CD4-positive, alpha-beta T cell treated with Interleukin-21 for 1 hour (primary cell): Measurements from ENCODE around the gene GRAMD1B.
A peak's percentile ranks its signal among the peaks of the same experiment; 100 is the strongest.

Experiments used
- DNase-seq: peaks from one replicate; pipeline ENCODE4 v3.0.0-alpha.2; 2020

The GRAMD1B gene

DNA sequence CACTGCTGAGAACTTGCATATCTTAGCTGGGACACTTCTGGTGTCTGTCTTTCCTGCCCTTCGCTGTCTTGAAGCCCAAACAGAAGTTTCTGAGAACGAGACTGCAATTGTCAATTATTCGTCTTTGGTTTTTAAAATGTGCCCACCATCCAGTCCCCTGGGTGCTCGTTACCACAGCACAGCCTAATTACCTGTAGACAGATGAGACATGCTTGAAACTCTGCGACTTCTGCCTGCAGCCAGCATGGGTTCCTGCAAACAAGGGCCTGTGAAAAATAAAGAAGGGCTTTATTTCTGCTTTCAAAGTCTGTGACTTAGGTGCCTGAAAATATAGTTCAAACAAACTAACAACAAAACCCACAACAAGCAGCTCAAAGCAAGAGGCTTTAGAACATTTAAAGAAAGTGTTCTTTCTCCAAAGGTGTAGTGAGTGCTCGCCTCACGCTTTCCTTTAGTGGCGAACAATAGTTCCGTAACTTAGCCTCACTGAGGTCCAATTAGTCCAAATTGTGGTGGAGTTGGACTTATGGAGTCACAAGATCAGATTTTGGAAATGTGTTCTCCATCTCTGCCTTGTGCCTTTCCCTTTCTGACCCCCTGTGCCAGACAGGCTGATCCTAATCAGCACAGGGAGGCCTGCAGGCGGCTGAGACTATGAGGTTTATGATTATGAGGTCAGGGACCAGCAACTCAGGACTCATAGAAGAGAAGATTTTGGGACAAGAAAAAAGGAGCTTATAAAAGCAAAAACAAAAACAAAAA is 20.4 kb upstream of the GRAMD1B start:
- DNase-seq, result no peak

- no peak for DNase-seq
These were observed 19.9 kb upstream of the GRAMD1B start for GRCh38 chr11:123410218-123410549.

GRCh38 chr11:123413636-123414035 is 16.4 kb upstream of the GRAMD1B start:
- no peak for DNase-seq

DNA sequence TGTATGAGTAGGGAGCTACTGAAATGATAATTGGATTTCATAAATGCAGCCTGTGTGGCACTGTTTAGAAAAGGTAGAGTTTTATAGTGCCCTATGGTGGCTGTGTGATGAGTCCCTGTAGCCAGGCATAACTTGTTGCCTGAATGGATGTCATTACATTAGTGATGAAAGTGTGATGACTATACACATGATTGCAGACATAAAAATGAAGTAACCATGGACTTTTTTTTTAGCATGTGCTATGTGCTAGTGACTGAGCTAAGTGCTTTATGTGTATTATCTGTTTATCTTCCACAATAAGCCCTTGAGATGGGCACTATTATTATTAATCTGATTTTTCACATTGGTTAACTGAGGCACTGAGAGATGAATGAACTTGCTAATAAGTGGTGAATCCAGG is 13.5 kb upstream of the GRAMD1B start:
- DNase-seq, result no peak

GRCh38 chr11:123418351-123419114 is 11.5 kb upstream of the GRAMD1B start:
- DNase-seq, result no peak

GRCh38 chr11:123419731-123420452 is 10.2 kb upstream of the GRAMD1B start:
- no peak for DNase-seq

DNA sequence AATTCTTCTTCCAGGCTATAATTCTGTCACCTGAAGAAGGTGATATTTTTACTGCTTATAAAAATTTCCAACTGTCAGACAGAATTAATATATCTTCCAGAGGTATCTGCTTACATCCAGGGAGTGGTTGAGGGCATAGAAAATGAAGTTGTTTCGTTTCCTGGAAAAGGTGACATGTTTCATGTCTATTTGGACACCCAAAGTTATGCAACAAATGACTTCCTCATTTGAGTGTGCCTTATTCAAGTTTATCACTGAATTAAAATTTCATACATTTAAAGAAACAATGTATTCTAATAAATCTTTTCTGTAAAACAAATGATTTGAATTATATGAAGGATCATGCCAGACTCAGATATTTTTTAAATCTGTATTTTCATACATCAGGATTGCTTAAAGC is 8.5 kb upstream of the GRAMD1B start:
- DNase-seq, result no peak

GRCh38 chr11:123425367-123425766 is 4.7 kb upstream of the GRAMD1B start:
- no peak for DNase-seq

GRCh38 chr11:123426789-123427188 is 3.3 kb upstream of the GRAMD1B start:
- DNase-seq, result no peak

- DNase-seq, result no peak
These were observed 2.7 kb upstream of the GRAMD1B start for GRCh38 chr11:123427405-123427804.

- no peak for DNase-seq
These were observed 1.9 kb upstream of the GRAMD1B start for GRCh38 chr11:123428116-123428715.

DNA sequence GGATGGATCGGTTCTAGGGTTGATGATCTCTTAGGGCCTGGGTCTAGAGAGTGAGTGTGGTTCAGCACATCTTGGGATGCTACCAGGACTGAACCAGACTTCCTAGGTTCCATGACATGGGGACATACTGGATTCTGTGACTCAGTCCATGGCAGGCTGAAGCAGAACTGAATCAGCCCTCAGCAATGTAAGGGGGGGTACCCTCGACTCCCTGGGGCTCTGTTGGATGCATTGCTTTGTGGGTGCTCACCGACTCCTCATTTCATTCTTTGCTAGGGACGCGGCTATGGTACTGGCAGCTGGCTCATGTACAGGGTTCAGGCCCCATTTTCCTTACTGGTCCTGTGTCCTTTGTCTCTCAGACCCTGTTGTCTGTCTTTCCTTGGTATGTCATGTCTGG is 733 bp upstream of the GRAMD1B start:
- no peak for DNase-seq

DNA sequence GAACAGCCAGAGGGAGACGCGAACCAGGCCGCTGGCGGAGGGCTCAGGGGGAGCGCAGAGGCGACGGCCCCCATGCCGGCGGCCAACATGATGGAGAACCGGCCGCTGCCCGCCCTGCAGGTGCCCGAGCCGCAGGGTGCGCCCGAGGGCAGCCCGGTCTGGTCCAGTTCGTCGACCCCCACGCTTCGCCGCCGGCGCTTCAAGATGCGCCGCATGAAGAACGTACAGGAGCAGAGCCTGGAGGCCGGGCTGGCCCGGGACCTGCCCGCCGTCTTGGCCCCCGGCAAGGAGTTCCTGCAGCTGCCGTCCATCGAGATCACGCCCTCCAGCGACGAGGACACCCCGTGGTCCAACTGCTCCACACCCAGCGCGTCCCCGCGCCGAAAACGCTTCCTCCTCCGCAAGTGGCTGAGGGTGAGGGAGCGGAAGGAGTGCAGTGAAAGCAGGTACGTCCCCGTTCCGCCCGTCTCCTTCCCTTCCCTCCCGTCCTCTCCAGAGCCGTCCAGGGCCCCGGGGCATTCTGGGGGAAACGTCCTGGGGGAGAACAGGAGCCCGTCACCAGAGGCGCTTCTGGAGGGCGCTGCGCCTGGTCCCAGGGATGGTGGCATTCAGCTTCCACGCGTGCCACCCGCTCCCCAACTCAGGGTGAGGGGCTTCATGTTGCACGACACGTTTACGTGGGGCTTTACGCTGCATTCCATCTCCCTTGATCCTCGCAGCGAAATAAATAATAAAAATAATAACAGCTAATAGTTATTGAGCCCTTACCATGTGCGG is 840 bp downstream of the GRAMD1B start:
- peak; percentile 66 for DNase-seq

GRCh38 chr11:123431619-123432018 is 1.6 kb downstream of the GRAMD1B start:
- peak; percentile 5 for DNase-seq

- DNase-seq, result peak; percentile 44
These were observed 4.2 kb downstream of the GRAMD1B start for GRCh38 chr11:123434262-123434661.

DNA sequence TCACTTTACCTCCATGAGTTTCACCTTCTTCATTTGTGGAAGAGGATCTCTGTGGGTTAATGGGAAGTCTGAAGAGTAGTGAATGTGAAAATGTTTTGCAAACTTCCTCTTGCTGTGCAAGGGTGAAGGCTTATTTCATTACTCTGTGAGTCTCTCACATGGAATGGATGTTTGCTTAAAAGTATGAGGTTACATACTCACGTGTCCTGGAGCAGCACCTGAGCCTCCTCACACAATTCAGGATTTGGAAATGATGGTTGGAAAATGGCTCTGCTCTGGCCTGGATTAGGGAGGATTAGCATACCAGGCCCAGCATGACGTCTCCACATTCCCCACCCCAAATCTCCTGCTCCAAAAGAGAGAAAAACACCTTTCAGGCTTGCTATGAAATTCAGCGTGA is 4.8 kb downstream of the GRAMD1B start:
- DNase-seq, result no peak

DNA sequence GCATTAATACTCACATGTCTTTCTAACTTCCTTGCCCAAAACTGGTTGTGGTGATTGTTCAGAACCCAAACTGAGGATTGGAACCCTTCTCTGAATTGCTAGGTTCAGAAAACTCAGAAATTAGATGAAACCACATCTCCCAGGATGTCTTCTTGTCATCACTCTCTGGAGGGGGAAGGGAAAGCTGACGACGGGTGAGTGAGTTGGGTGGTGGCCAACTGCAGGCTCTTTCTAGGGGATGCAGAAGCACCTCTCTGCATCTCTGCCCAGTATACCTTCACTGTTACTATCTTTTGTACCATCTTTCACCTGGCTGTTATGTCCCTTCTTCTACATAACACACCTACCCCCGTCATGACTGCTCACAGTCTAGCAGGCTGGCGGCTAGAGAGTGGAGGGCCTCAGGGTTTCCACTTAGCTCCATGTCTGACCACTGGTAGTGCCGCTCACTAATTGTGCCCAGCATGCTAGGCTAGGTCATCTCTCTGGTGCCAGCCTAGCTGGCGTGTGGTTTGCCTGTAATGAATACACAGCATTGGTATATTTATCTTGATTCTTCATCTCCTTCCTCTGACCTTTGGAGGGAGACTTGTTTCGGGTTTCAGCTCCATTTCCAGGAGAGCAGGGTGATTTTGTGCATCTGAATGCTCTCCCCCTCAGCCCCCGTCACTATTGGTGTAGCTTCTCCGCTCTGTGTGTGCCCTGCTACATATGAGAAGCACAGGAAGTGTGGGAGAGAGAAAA is 7.3 kb downstream of the GRAMD1B start:
- DNase-seq, result no peak

GRCh38 chr11:123438131-123438627 is 8.1 kb downstream of the GRAMD1B start:
- DNase-seq, result no peak

GRCh38 chr11:123439616-123440015 is 9.5 kb downstream of the GRAMD1B start:
- DNase-seq, result no peak

DNA sequence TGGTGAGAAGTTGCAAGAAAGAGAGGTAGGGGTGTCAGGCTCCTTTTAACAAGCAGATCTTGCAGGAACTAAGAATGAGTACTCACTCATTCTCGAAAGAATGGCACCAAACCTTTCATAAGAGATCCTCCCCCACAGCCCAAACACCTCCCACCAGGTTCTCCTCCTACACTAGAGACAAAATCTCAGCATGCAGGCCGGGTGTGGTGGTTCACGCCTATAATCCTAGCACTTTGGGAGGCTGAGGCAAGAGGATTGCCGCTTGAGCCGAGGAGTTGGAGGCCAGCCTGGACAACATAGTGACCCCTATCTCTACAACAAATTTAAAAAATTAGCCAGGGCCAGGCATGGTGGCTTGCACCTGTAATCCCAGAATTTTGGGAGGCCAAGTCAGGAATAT is 11.1 kb downstream of the GRAMD1B start:
- no peak for DNase-seq

- DNase-seq, result no peak
These were observed 14.0 kb downstream of the GRAMD1B start for GRCh38 chr11:123443851-123444623.
